H1 (cell line): ENCODE measurements around the gene RGS6. TPM values are rescaled to one million over a fixed set of nuclear protein-coding genes. Genes with fewer than 3 reads are reported as not detected.

Source experiments
- SIN3A ChIP-seq, 2 experiments: IDR thresholded peaks in 1 of 2; conservative IDR thresholded peaks in 1 of 2; 2 replicates each; pipeline ENCODE4 v1.6.1; 2011 to 2012; ENCODE audit warnings: low read length in 2 of 2, improper control_type of control experiment in 1 of 2, low read depth in 1 of 2, mild to moderate bottlenecking in 1 of 2
- polyA plus RNA-seq, 7 experiments: library from polyadenylated mRNA; depleted of rRNA in 3 of 7; stranded (reverse) in 5 of 7; unstranded in 2 of 7; fragments of >200 nt in 5 of 7; fragments of 200-250 nt in 2 of 7; gene quantifications; 1 replicate in 5 of 7; 2 replicates in 1 of 7; 4 replicates in 1 of 7; pipeline versions ENCODE4 v1.2.1 to v1.2.3, GENCODE V29; 2011 to 2013; ENCODE audit warnings: missing spikeins in 2 of 7, mixed read lengths in 2 of 7
- total RNA-seq: library from RNA; stranded (reverse); fragmentation: NEBNext Ultra II Directional; extraction: Animal tissue kit (Norgen Biotek cat#: 25700); gene quantifications from 2 replicates; pipeline ENCODE4 v1.2.1, GENCODE V29; 2021

Gene RGS6
- total and polyA plus RNA-seq, 2 of the 8 experiments (the other 6 are each of a cell fraction or from before 2014, with no cell fraction given) = 0.26 to 1.1 TPM

- no peak for TF ChIP-seq SIN3A (conservative IDR thresholded peaks at IDR 0.05 in 1 of 2, IDR thresholded peaks at IDR 0.05 in 1 of 2; ENCODE audit: low read depth in 1 of 2, low read length in 2 of 2)
Measured at GRCh38 chr14:72613231-72613974, 681.2 kb downstream of the RGS6 start (continued).
